Measurements from ENCODE around the gene MPI.
"Not testable (repeated sequence)": the region's sequence is repeated elsewhere in the genome, so short reads cannot be mapped to it uniquely, and the experiment has no call there.

Gene MPI

GRCh38 chr15:74873756-74874424 is 16.0 kb upstream of the MPI start:
- Histone ChIP-seq H3K4me3 (ENCODE audit: extremely low read depth, insufficient read depth, low read length, poor library complexity, severe bottlenecking) (peak overlapping the region; percentile 56), H3K4me1 (ENCODE audit: control insufficient read depth, insufficient read depth, low read length, poor library complexity, severe bottlenecking) (peaks cover 26% of the 10 kb centered on the region), H3K9me3 (ENCODE audit: control insufficient read depth, low read length) (no peaks in the 10 kb centered on the region), H3K36me3 (ENCODE audit: control insufficient read depth, insufficient read depth, low read length) (peaks cover 12% of the 10 kb centered on the region), H3K27ac (ENCODE audit: low read depth, low read length, severe bottlenecking) (peak overlapping the region; percentile 53)
- WGBS, 2 experiments (ENCODE audit: insufficient coverage in 2 of 2) = 41% methylated on average over 10 to 13 of the region's 16 CpGs

GRCh38 chr15:74878273-74878672 is 11.6 kb upstream of the MPI start:
- 80 to 100% methylated on average over 1 to 2 of the region's 4 CpGs for WGBS, 2 experiments (ENCODE audit: insufficient coverage in 2 of 2)
- no peak overlapping the region for H3K27ac ChIP-seq (ENCODE audit: low read depth, low read length, severe bottlenecking)
- peaks cover 4% of the 10 kb centered on the region for H3K4me1 ChIP-seq (ENCODE audit: control insufficient read depth, insufficient read depth, low read length, poor library complexity, severe bottlenecking)
- peaks cover 10% of the 10 kb centered on the region for H3K9me3 ChIP-seq (ENCODE audit: control insufficient read depth, low read length)
- no peaks in the 10 kb centered on the region for H3K36me3 ChIP-seq (ENCODE audit: control insufficient read depth, insufficient read depth, low read length)
- no peak overlapping the region for H3K4me3 ChIP-seq (ENCODE audit: extremely low read depth, insufficient read depth, low read length, poor library complexity, severe bottlenecking)

- Histone ChIP-seq H3K9me3 (ENCODE audit: control insufficient read depth, low read length) (peaks cover 10% of the 10 kb centered on the region), H3K4me3 (ENCODE audit: extremely low read depth, insufficient read depth, low read length, poor library complexity, severe bottlenecking) (no peak overlapping the region), H3K4me1 (ENCODE audit: control insufficient read depth, insufficient read depth, low read length, poor library complexity, severe bottlenecking) (peaks cover 4% of the 10 kb centered on the region), H3K36me3 (ENCODE audit: control insufficient read depth, insufficient read depth, low read length) (no peaks in the 10 kb centered on the region), H3K27ac (ENCODE audit: low read depth, low read length, severe bottlenecking) (no peak overlapping the region)
- 90 to 95% methylated on average over 6 of the region's 6 CpGs for WGBS, 2 experiments (ENCODE audit: insufficient coverage in 2 of 2)
Observed at GRCh38 chr15:74882528-74882927, 7.3 kb upstream of the MPI start.

GRCh38 chr15:74884428-74885223 is 5.2 kb upstream of the MPI start:
- H3K9me3 ChIP-seq (ENCODE audit: control insufficient read depth, low read length) = peaks cover 10% of the 10 kb centered on the region
- no peak overlapping the region for H3K4me3 ChIP-seq (ENCODE audit: extremely low read depth, insufficient read depth, low read length, poor library complexity, severe bottlenecking)
- no peaks in the 10 kb centered on the region for H3K36me3 ChIP-seq (ENCODE audit: control insufficient read depth, insufficient read depth, low read length)
- no peak overlapping the region for H3K27ac ChIP-seq (ENCODE audit: low read depth, low read length, severe bottlenecking)
- 72 to 80% methylated on average over 3 to 4 of the region's 4 CpGs for WGBS, 2 experiments (ENCODE audit: insufficient coverage in 2 of 2)
- H3K4me1 ChIP-seq (ENCODE audit: control insufficient read depth, insufficient read depth, low read length, poor library complexity, severe bottlenecking) = peaks cover 16% of the 10 kb centered on the region

GRCh38 chr15:74885461-74885860 is 4.4 kb upstream of the MPI start:
- 88 to 100% methylated on average over 1 to 3 of the region's 5 CpGs for WGBS, 2 experiments (ENCODE audit: insufficient coverage in 2 of 2)
- Histone ChIP-seq H3K36me3 (ENCODE audit: control insufficient read depth, insufficient read depth, low read length) (no peaks in the 10 kb centered on the region), H3K4me3 (ENCODE audit: extremely low read depth, insufficient read depth, low read length, poor library complexity, severe bottlenecking) (no peak overlapping the region), H3K27ac (ENCODE audit: low read depth, low read length, severe bottlenecking) (no peak overlapping the region), H3K4me1 (ENCODE audit: control insufficient read depth, insufficient read depth, low read length, poor library complexity, severe bottlenecking) (peaks cover 17% of the 10 kb centered on the region), H3K9me3 (ENCODE audit: control insufficient read depth, low read length) (peaks cover 10% of the 10 kb centered on the region)

- not testable (repeated sequence) for H3K4me3 ChIP-seq (ENCODE audit: extremely low read depth, insufficient read depth, low read length, poor library complexity, severe bottlenecking)
- H3K36me3 ChIP-seq (ENCODE audit: control insufficient read depth, insufficient read depth, low read length) = peaks cover 16% of the 10 kb centered on the region
- WGBS, 2 experiments (ENCODE audit: insufficient coverage in 2 of 2) = no CpG with 5 or more reads among the region's 10 CpGs
Observed at GRCh38 chr15:74887537-74888193, 2.2 kb upstream of the MPI start.

GRCh38 chr15:74888716-74889115 is 1.1 kb upstream of the MPI start:
- H3K27ac ChIP-seq (ENCODE audit: low read depth, low read length, severe bottlenecking) = no peak overlapping the region
- peaks cover 17% of the 10 kb centered on the region for H3K4me1 ChIP-seq (ENCODE audit: control insufficient read depth, insufficient read depth, low read length, poor library complexity, severe bottlenecking)
- H3K36me3 ChIP-seq (ENCODE audit: control insufficient read depth, insufficient read depth, low read length) = peaks cover 27% of the 10 kb centered on the region
- WGBS, 2 experiments (ENCODE audit: insufficient coverage in 2 of 2) = 100% methylated on average over 4 of the region's 4 CpGs
- no peaks in the 10 kb centered on the region for H3K9me3 ChIP-seq (ENCODE audit: control insufficient read depth, low read length)
- no peak overlapping the region for H3K4me3 ChIP-seq (ENCODE audit: extremely low read depth, insufficient read depth, low read length, poor library complexity, severe bottlenecking)

More at GRCh38 chr15:74887537-74888193, 2.2 kb upstream of the MPI start:
- H3K27ac ChIP-seq (ENCODE audit: low read depth, low read length, severe bottlenecking); H3K9me3 ChIP-seq (ENCODE audit: control insufficient read depth, low read length): not testable (repeated sequence)
- H3K4me1 ChIP-seq (ENCODE audit: control insufficient read depth, insufficient read depth, low read length, poor library complexity, severe bottlenecking) = peaks cover 17% of the 10 kb centered on the region

GRCh38 chr15:74889390-74889882 is 406 bp upstream of the MPI start:
- H3K27ac ChIP-seq (ENCODE audit: low read depth, low read length, severe bottlenecking) = peak overlapping the region; percentile 57
- H3K4me3 ChIP-seq (ENCODE audit: extremely low read depth, insufficient read depth, low read length, poor library complexity, severe bottlenecking) = peak overlapping the region; percentile 96
- H3K36me3 ChIP-seq (ENCODE audit: control insufficient read depth, insufficient read depth, low read length) = peaks cover 28% of the 10 kb centered on the region
- H3K4me1 ChIP-seq (ENCODE audit: control insufficient read depth, insufficient read depth, low read length, poor library complexity, severe bottlenecking) = peaks cover 17% of the 10 kb centered on the region
- H3K9me3 ChIP-seq (ENCODE audit: control insufficient read depth, low read length) = no peaks in the 10 kb centered on the region
- 40 to 44% methylated on average over 3 to 6 of the region's 8 CpGs for WGBS, 2 experiments (ENCODE audit: insufficient coverage in 2 of 2)

GRCh38 chr15:74890665-74890960 is 771 bp downstream of the MPI start:
- H3K9me3 ChIP-seq (ENCODE audit: control insufficient read depth, low read length) = no peaks in the 10 kb centered on the region
- no peak overlapping the region for H3K27ac ChIP-seq (ENCODE audit: low read depth, low read length, severe bottlenecking)
- H3K4me3 ChIP-seq (ENCODE audit: extremely low read depth, insufficient read depth, low read length, poor library complexity, severe bottlenecking) = peak overlapping the region; percentile 96
- peaks cover 13% of the 10 kb centered on the region for H3K4me1 ChIP-seq (ENCODE audit: control insufficient read depth, insufficient read depth, low read length, poor library complexity, severe bottlenecking)
- peaks cover 31% of the 10 kb centered on the region for H3K36me3 ChIP-seq (ENCODE audit: control insufficient read depth, insufficient read depth, low read length)
- WGBS, 2 experiments (ENCODE audit: insufficient coverage in 2 of 2) = 0 to 13% methylated on average over 1 of the region's 1 CpG

- Histone ChIP-seq H3K4me3 (ENCODE audit: extremely low read depth, insufficient read depth, low read length, poor library complexity, severe bottlenecking) (no peak overlapping the region), H3K36me3 (ENCODE audit: control insufficient read depth, insufficient read depth, low read length) (peaks cover 38% of the 10 kb centered on the region), H3K27ac (ENCODE audit: low read depth, low read length, severe bottlenecking) (no peak overlapping the region), H3K9me3 (ENCODE audit: control insufficient read depth, low read length) (no peaks in the 10 kb centered on the region), H3K4me1 (ENCODE audit: control insufficient read depth, insufficient read depth, low read length, poor library complexity, severe bottlenecking) (peaks cover 13% of the 10 kb centered on the region)
- WGBS, 2 experiments (ENCODE audit: insufficient coverage in 2 of 2) = 92 to 97% methylated on average over 3 of the region's 3 CpGs
Observed at GRCh38 chr15:74891469-74891868, 1.6 kb downstream of the MPI start.
